AG08396 (cell line): ENCODE measurements around the gene B3GNT8.
"Not testable (repeated sequence)": the region's sequence is repeated elsewhere in the genome, so short reads cannot be mapped to it uniquely, and the experiment has no call there.

Experiments used
- DNase-seq: peaks from one replicate; pipeline ENCODE4 v3.0.0; 2012; ENCODE audit warnings: low spot score, mixed read lengths

B3GNT8 gene

GRCh38 chr19:41426952-41427646 lies at the start of gene B3GNT8:
Gene B3GNT8, minus strand, starts transcription at chr19:41427374. Its CDS starts 596 bp downstream, at chr19:41426778.
- peak; percentile 81 for DNase-seq

DNA sequence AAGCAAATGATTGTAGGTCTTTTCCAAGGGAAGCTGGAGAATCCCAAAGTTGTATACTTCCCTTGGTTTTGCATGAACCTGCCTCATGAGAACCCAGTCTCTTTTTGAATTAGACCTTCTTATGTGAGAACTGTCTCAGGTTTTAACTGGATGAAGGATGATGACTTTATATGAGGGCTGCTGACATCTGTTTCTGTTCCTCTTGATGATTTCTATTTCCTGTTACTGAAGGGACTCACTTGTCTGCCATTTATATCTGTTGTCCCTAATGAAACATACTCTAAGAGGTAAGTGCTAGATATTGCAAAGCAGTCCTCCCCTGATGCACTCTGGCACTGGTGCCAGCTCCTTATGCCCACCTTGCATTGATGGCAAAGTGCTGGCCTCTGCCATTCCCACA lies 49.4 kb upstream of the B3GNT8 start:
- no peak for DNase-seq

DNA sequence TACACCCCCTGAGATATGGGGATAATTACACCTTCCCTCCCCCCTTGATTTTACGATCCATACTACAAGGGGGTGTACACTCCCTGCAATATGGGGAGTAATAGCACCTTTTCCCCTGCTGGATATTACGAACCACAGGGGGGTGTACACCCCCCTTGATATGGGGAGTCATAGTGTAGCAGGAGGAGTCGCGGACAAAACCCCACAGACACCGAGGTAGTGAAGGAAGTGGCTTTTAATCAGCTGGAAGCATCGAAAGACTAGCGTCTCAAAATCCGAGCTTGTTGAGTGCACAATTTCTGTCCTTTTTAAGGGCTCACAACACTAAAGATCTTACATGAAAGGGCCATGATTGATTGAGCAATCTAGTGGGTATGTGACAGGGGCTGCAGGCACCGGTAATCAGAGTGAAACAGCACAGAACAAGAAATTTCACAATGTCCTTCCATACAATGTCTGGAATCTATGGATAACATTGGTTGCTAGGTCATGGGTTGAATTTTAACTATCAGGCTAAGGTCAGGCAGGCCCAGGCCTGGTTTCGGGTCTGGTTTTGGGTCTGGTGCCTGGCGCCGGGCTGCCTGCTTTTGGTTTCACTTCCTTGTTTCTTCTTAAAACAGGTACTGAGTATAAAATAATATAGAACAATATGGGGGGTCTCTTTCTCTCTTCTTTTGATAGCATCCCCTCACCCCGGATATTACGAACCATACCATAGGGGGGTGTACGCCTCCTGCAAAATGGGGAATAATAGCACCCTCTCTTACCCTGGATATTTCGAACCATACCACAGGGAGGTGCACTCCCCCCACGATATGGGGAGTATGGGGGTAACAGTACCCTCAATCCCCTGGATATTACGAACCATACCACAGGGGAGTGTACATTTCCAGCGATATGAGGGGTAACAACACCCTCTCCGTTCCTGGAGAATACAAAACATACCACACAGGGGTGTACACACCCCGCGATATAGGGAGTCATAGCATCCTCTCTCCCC lies 36.4 kb upstream of the B3GNT8 start:
- not testable (repeated sequence) for DNase-seq

DNA sequence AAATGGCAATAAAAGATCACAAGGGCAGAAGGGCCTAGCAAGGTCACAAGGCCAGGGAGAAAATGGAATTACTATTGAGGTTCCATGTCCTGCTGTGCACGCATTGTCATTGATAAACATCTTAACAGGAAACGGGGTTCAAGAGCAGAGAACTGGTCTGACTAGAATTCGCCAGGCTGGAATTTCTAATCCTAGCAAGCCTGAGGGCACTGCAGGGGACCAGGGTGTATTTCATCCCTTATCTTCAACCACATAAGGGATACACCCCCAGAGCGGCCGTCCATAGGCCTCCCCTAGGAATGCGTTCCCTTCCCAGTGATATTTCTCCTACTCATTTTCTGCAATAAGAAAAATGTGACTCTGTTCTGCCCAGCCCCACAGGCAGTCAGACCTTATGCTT lies 35.3 kb upstream of the B3GNT8 start:
- no peak for DNase-seq

DNA sequence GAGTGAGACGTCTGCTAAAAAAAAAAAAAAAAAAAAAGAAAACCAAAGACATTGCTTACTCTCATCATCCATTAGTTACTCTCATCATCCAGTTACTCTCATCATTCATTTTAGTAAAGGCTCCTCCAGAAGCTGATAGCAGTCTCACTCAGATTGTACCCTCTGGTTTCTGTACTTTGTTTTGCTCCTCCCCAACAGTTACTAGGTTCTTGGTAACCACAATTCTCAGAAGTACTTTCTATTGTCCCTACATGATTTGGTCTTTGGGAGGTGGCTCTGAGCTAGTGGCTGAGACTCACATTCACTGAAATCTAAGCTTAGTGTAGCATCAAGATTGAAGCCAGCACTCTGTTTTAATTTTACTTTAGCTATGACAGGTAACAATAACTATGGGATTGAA lies 30.1 kb upstream of the B3GNT8 start:
- no peak for DNase-seq

GRCh38 chr19:41456342-41456918 lies 29.3 kb upstream of the B3GNT8 start:
- peak; percentile 24 for DNase-seq

- no peak for DNase-seq
Observed at GRCh38 chr19:41455936-41456335, 28.8 kb upstream of the B3GNT8 start.

- DNase-seq, result no peak
Observed at GRCh38 chr19:41452584-41453275, 25.6 kb upstream of the B3GNT8 start.

DNA sequence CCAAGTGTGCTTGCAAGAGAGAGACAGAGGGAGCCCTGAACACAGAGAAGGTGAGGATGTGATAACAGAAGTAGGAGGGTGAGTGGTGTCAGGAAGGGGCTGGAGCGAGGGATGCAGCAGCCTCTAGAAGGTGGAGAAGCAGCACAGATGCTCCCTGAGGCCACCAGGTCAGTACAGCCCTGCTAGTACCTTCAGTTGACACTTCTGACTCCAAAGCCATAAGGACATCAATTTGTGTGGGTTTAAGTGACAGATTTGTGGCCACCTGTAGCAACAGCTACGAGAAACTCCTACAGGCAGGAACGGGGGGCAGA lies 22.6 kb upstream of the B3GNT8 start:
- DNase-seq, result no peak

DNA sequence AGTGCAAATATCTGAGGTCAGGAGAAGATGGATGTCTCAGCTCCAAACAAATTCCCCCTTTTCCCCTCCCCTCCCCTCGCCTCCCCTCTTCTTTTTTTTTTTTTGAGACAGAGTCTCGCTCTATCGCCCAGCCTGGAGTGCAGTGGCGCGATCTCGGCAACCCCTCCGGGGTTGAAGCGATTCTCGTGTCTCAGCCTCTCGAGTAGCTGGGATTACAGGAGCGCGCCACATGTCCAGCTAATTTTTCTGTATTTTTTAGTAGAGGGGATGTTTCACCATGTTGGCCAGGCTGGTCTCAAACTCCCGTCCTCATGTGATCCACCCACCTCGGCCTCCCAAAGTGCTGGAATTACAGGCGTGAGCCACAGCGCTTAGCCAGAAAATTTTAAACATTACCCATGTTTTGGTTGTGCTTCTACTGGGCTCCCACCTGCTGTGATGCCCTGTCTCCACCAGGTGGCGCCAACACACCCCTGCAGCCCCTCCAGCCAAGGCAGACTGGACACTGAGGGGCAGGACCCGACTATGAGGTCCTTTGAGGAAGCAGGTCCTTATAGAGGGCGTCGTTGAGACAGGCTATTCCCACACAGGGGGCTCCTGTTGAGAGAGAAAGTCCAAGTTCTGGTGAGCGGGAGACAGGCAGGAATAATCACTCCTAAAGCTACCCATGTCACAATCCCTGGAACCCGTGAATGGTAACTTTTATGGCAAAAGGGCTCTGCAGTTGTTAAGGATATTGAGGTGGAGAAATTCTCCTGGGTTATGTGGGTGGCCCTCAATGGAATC lies 22.1 kb upstream of the B3GNT8 start:
- DNase-seq, result peak; percentile 86

DNA sequence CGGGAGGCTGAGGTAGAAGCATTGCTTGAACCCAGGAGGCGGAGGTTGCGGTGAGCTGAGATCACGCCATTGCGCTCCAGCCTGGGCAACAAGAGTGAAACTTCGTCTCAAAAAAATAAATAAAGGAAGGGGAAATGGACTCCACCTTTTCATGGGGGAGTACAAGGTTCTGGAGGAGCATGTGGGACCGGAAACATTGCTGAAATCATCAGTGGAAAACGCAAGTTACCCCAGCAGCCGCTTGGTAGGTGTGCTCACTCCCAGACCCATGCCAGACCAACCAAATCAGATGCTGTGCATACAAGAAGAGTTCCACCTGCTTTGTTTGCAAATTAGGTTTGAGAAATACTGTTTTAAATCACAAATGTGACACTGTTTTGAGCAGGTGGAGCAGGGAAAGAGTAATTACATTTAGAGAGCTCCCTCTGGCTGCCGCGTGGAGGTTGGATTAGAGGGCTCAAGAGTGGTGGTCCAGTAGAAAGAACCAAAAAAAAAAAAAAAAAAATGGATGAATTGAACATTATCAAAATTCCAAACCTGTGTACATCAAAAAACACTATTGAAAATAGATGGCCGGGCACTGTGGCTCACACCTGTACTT lies 20.7 kb upstream of the B3GNT8 start:
- no peak for DNase-seq

- DNase-seq, result no peak
Observed at GRCh38 chr19:41445575-41445974, 18.4 kb upstream of the B3GNT8 start.

DNA sequence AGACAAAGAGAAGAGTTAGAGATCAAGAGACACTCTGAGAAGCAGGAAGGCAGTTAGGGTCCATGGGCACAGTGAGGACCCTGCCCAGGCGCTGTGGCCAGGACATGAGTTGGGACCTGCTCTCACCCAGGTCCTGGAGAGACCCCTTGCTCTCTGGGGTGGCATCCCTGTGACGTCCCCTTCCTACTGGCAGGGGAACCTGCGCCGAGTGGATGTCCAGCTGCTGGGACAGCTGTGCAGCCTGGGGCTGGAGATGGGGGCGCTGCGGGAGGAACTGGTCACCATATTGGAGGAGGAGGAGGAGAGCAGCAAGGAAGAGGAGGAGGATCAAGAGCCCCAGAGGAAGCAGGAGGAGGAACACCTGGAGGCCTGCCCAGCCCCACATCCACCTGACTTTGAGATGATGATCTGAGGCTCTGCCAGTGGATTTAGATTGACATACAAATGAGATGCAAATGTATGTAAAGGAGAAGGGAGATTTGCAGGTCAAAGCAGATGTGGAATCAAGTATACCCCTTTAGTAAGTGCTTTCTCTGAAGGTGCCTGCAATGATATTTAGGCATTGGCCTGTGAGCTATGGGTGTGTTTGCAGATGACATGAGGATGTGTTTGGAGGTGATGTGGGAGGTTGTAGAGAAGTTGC lies 16.8 kb upstream of the B3GNT8 start:
- DNase-seq, result no peak

- no peak for DNase-seq
Observed at GRCh38 chr19:41442473-41443355, 15.5 kb upstream of the B3GNT8 start, which contains the start of gene ERICH4. Gene ERICH4, plus strand, starts transcription at chr19:41443156. Its CDS starts 14 bp downstream, at chr19:41443170.

DNA sequence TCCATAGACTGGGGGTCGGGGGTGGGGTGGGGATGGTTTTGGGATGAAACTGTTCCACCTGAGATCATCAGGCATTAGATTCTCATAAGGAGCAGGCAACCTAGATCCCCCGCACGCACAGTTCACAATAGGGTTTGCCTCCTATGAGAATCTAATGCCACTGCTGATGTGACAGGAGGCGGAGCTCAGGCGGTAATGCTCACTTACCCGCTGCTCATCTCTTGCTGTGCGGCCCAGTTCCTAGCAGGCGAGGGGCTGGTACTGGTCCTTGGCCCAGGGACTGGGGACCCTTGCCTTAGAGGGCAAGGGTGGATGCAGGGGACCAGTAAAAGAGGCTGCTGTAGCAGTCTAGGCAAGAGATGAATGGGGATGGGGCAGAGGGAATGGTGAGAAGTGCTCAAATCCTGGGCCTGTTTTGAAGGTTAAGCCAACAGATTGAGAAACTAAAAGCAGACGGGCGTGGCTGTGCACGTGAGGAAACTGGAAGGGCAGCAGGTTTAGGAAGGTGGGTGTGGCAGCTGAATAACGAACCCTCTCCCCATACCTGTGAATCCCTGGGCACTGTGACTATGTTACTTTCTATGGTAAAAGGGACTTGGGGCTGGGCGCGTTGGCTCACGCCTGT lies 14.3 kb upstream of the B3GNT8 start:
- no peak for DNase-seq

GRCh38 chr19:41439441-41440222 lies 12.5 kb upstream of the B3GNT8 start, which contains the start of gene DMAC2:
Gene DMAC2, minus strand, starts transcription at chr19:41439912. Its CDS starts 13 bp downstream, at chr19:41439899.
- DNase-seq, result peak; percentile 97

DNA sequence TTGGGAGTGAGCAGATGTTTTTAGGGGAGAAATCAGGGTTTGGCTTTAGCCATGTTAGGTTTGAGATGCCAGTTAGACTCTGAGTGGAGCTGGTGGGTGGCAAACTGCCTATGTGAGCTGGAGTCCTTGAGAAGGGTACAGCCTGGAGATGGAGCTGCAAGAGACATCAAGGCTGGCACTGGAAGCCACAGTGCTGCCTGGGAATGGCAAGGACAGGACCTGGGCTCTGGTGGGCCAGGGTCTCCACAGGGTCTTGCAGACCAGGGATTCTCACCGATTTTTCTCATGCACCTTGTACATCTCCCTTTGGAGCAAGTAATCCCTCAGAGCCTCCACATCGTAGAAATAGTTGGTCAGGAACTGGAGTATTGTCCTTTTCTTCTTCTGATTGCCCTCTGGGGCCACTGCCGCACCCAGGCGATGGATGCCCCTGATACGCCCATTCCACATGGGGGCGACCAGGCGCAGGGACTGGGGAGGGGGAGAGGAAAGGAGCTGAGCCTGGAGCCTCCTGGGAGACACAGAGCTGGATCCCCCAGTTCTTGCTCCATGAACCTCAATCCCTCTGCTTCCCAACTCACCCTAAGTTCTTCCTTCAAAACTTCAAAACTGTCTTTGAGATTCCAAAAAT lies 10.9 kb upstream of the B3GNT8 start:
- no peak for DNase-seq

DNA sequence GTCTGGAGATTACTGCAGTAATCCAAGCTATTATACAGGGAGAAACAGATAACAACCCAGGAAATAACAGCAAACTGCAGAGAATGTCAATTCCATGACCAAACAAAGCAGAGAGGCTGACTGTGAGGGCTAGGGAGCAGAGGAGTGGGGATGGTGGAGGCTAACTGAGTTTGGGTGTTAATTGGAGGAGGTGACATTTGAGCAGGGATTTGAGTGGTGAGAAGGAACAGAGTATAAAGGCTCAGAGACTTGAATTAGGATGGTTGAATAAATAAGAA lies 9.4 kb upstream of the B3GNT8 start:
- DNase-seq, result no peak
